IMR-90 (cell line): Measurements from ENCODE around the gene SEMA5A. TPM values are rescaled to one million over a fixed set of nuclear protein-coding genes. Genes with fewer than 3 reads are reported as not detected.

Experiments used
- ATAC-seq: fragments of 200-7000 bp; cut with Tn5 transposase; 2 replicates; pipeline ENCODE4 v1.9.1; 2020; ENCODE audit warnings: low read depth, mild to moderate bottlenecking, moderate library complexity
- BruUV-seq: library from RNA; stranded (reverse); fragments of 400-500 nt; replicated peaks from 2 replicates; lab custom pipeline; 2021; lab: Mats Ljungman, UMichigan
- CTCF ChIA-PET: fragments of 300-600 bp; formaldehyde crosslinking; extraction: SDS; loops from one replicate; lab custom pipeline; 2021; ENCODE audit warnings: antibody characterized with exemption; lab: Yijun Ruan, JAX
- POLR2A ChIA-PET: fragments of 300-600 bp; sonication (Branson Sonifier 250); formaldehyde crosslinking; loops from one replicate; lab custom pipeline; 2022; ENCODE audit warnings: antibody characterized with exemption; ENCODE audit not compliant: unreplicated experiment; lab: Charles Lee
- DNase-seq: peaks from one replicate; pipeline ENCODE4 v3.0.0; 2013
- H2AFZ ChIP-seq: replicated peaks from 2 replicates; pipeline ENCODE3; 2013; ENCODE audit warnings: low read length, mild to moderate bottlenecking; ENCODE audit not compliant: poor library complexity
- H2AK5ac ChIP-seq: 2 replicates; pipeline ENCODE4 v1.6.1; 2013; ENCODE audit warnings: low read depth, low read length, inconsistent platforms
- H2AK9ac ChIP-seq: replicated peaks from 2 replicates; pipeline ENCODE3; 2013; ENCODE audit warnings: mild to moderate bottlenecking, low read depth, low read length, moderate library complexity; ENCODE audit not compliant: poor library complexity
- H2BK120ac ChIP-seq: 2 replicates; pipeline ENCODE4 v1.6.1; 2013; ENCODE audit warnings: low read depth, low read length, inconsistent platforms
- H2BK15ac ChIP-seq: 3 replicates; pipeline ENCODE4 v1.6.1; 2013; ENCODE audit warnings: low read depth, low read length, inconsistent platforms
- H2BK20ac ChIP-seq: 2 replicates; pipeline ENCODE4 v1.6.1; 2013; ENCODE audit warnings: low read depth, mild to moderate bottlenecking, inconsistent platforms, low read length, moderate library complexity
- H2BK5ac ChIP-seq: 2 replicates; pipeline ENCODE4 v1.6.1; 2013; ENCODE audit warnings: mild to moderate bottlenecking, low read depth, low read length, inconsistent platforms; ENCODE audit not compliant: poor library complexity, severe bottlenecking
- H3K14ac ChIP-seq: replicated peaks from 2 replicates; pipeline ENCODE4 v1.6.1; 2013; ENCODE audit warnings: low read depth, low read length, inconsistent platforms
- H3K18ac ChIP-seq: 2 replicates; pipeline ENCODE4 v1.6.1; 2013; ENCODE audit warnings: low read depth, low read length, control low read depth
- H3K23ac ChIP-seq: 2 replicates; pipeline ENCODE4 v1.6.1; 2013; ENCODE audit warnings: low read depth, low read length, inconsistent platforms
- H3K27ac ChIP-seq: 2 replicates; pipeline ENCODE4 v1.5.1; 2013; ENCODE audit warnings: mild to moderate bottlenecking, control low read depth, low read length; ENCODE audit not compliant: insufficient read depth
- H3K27me3 ChIP-seq: 2 replicates; pipeline ENCODE4 v1.6.1; 2013; ENCODE audit warnings: low read length; ENCODE audit not compliant: control insufficient read depth, insufficient read depth
- H3K36me3 ChIP-seq: 2 replicates; pipeline ENCODE4 v1.6.1; 2013; ENCODE audit warnings: low read length, mixed read lengths; ENCODE audit not compliant: control insufficient read depth, insufficient read depth
- H3K4ac ChIP-seq: 2 replicates; pipeline ENCODE4 v1.6.1; 2013; ENCODE audit warnings: low read depth, low read length, inconsistent platforms
- H3K4me1 ChIP-seq: 2 replicates; pipeline ENCODE4 v1.6.1; 2013; ENCODE audit warnings: low read length, mixed read lengths; ENCODE audit not compliant: control insufficient read depth, insufficient read depth
- H3K4me2 ChIP-seq: 2 replicates; pipeline ENCODE4 v1.6.1; 2013; ENCODE audit warnings: low read depth, mild to moderate bottlenecking, control low read depth, low read length, moderate library complexity
- H3K4me3 ChIP-seq: 2 replicates; pipeline ENCODE4 v1.5.1; 2013; ENCODE audit warnings: low read depth, mild to moderate bottlenecking, control low read depth, low read length, moderate library complexity; ENCODE audit not compliant: insufficient read depth
- H3K56ac ChIP-seq: 2 replicates; pipeline ENCODE4 v1.6.1; 2013; ENCODE audit warnings: low read length, inconsistent platforms; ENCODE audit not compliant: insufficient read depth; ENCODE audit errors: extremely low read depth
- H3K79me1 ChIP-seq, 2 experiments: 2 replicates each; pipeline ENCODE4 v1.6.1; 2013; ENCODE audit warnings: low read length in 2 of 2, inconsistent platforms in 1 of 2, low read depth in 1 of 2
- H3K9ac ChIP-seq: 2 replicates; pipeline ENCODE4 v1.6.1; 2013; ENCODE audit warnings: low read depth, low read length, control low read depth
- H3K9me1 ChIP-seq: 2 replicates; pipeline ENCODE4 v1.6.1; 2013; ENCODE audit warnings: low read length, inconsistent platforms; ENCODE audit not compliant: insufficient read depth
- H3K9me3 ChIP-seq: 2 replicates; pipeline ENCODE4 v1.6.1; 2013; ENCODE audit warnings: low read length; ENCODE audit not compliant: control insufficient read depth, insufficient read depth
- H4K20me1 ChIP-seq: 2 replicates; pipeline ENCODE4 v1.6.1; 2013; ENCODE audit warnings: low read length, inconsistent platforms; ENCODE audit not compliant: insufficient read depth
- H4K5ac ChIP-seq: 2 replicates; pipeline ENCODE4 v1.6.1; 2013; ENCODE audit warnings: mild to moderate bottlenecking, low read depth, low read length, control low read depth
- H4K8ac ChIP-seq, 2 experiments: 2 replicates each; pipeline ENCODE4 v1.6.1; 2013; ENCODE audit warnings: low read depth in 2 of 2, low read length in 2 of 2, control low read depth in 1 of 2, inconsistent platforms in 1 of 2
- H4K91ac ChIP-seq: 2 replicates; pipeline ENCODE4 v1.6.1; 2013; ENCODE audit warnings: low read depth, low read length, inconsistent platforms; ENCODE audit not compliant: insufficient read depth
- BHLHE40 ChIP-seq: fragments of 150-350 bp; IDR thresholded peaks from 2 replicates; pipeline ENCODE4 v1.6.1; 2016; ENCODE audit warnings: mild to moderate bottlenecking, low read depth, low read length
- CEBPB ChIP-seq: IDR thresholded peaks from 2 replicates; pipeline ENCODE4 v1.6.1; 2012; ENCODE audit warnings: low read depth, low read length, improper control_type of control experiment
- CHD1 ChIP-seq: IDR thresholded peaks from 2 replicates; pipeline ENCODE4 v1.6.1; 2012; ENCODE audit warnings: low read depth, low read length, improper control_type of control experiment
- FOS ChIP-seq: fragments of 150-350 bp; IDR thresholded peaks from 2 replicates; pipeline ENCODE4 v1.6.1; 2016; ENCODE audit warnings: low read depth, low read length
- MAFK ChIP-seq: IDR thresholded peaks from 2 replicates; pipeline ENCODE4 v1.6.1; 2012; ENCODE audit warnings: low read depth, low read length, improper control_type of control experiment
- MAZ ChIP-seq: IDR thresholded peaks from 2 replicates; pipeline ENCODE4 v1.6.1; 2012; ENCODE audit warnings: low read depth, mild to moderate bottlenecking, low read length, improper control_type of control experiment, moderate library complexity, borderline replicate concordance
- MXI1 ChIP-seq: IDR thresholded peaks from 2 replicates; pipeline ENCODE4 v1.6.1; 2012; ENCODE audit warnings: low read depth, mild to moderate bottlenecking, low read length, moderate library complexity, borderline replicate concordance
- NFE2L2 ChIP-seq: fragments of 150-350 bp; IDR thresholded peaks from 2 replicates; pipeline ENCODE4 v1.6.1; 2016; ENCODE audit warnings: low read depth, mild to moderate bottlenecking, low read length
- POLR2A ChIP-seq: IDR thresholded peaks from 2 replicates; pipeline ENCODE4 v1.6.1; 2012; ENCODE audit warnings: mild to moderate bottlenecking, low read depth, low read length
- RAD21 ChIP-seq: IDR thresholded peaks from 2 replicates; pipeline ENCODE4 v1.6.1; 2012; ENCODE audit warnings: low read length, improper control_type of control experiment
- RCOR1 ChIP-seq: IDR thresholded peaks from 2 replicates; pipeline ENCODE4 v1.6.1; 2012; ENCODE audit warnings: mild to moderate bottlenecking, low read length, improper control_type of control experiment; ENCODE audit not compliant: insufficient replicate concordance
- RFX5 ChIP-seq: IDR thresholded peaks from 2 replicates; pipeline ENCODE4 v1.8.0; 2012; ENCODE audit warnings: low read depth, mild to moderate bottlenecking, low read length, moderate library complexity
- SMC3 ChIP-seq: fragments of 150-350 bp; IDR thresholded peaks from 2 replicates; pipeline ENCODE4 v1.6.1; 2016; ENCODE audit warnings: low read depth, mild to moderate bottlenecking, antibody characterized with exemption, low read length, moderate library complexity
- WGBS, 2 experiments: methylation state at CpG; one replicate each; pipeline versions ENCODE4 v1.1.5 to v1.1.7; 2013; ENCODE audit warnings: missing lambda C conversion rate in 2 of 2; ENCODE audit not compliant: insufficient read length in 1 of 2; ENCODE audit errors: extremely low coverage in 2 of 2; 5-methylcytosine and 5-hydroxymethylcytosine counted together
- dilution Hi-C: fragments of 300-500 bp; cut with HindIII; formaldehyde crosslinking; loops from one replicate; pipeline ENCODE4 v1.14.3; 2018; ENCODE audit warnings: low sequenced_read_pairs; ENCODE audit not compliant: unreplicated experiment
- in situ Hi-C: fragments of 300-500 bp; cut with MboI; formaldehyde crosslinking; loops from 3 replicates; pipeline ENCODE4 v1.14.3; 2019; ENCODE audit warnings: low sequenced_read_pairs, inconsistent platforms, mixed read lengths
- intact Hi-C: fragments of 100-400 bp; cut with micrococcal nuclease; formaldehyde crosslinking; loops from 2 replicates; pipeline ENCODE4 v1.10.0; 2022
- polyA plus RNA-seq, 3 experiments: library from polyadenylated mRNA; depleted of rRNA; stranded (reverse); fragments of >200 nt; gene quantifications; 2 replicates each; pipeline ENCODE4 v1.2.3, GENCODE V29; 2012; ENCODE audit warnings: low replicate concordance in 1 of 3
- total RNA-seq: library from RNA; depleted of rRNA; stranded (reverse); fragments of >200 nt; gene quantifications from 2 replicates; pipeline ENCODE4 v1.2.3, GENCODE V29; 2012
- TF ChIP-seq, protein P1 (sequence below): fragments of 150-350 bp; IDR thresholded peaks from 2 replicates; pipeline ENCODE4 v1.6.1; 2016; ENCODE audit warnings: low read depth, mild to moderate bottlenecking, low read length, moderate library complexity, borderline replicate concordance
- TF ChIP-seq, protein P2 (sequence below): fragments of 150-350 bp; IDR thresholded peaks from 2 replicates; pipeline ENCODE4 v1.6.1; 2017; ENCODE audit warnings: mild to moderate bottlenecking, antibody characterized with exemption, low read length, low read depth
- TF ChIP-seq, protein P3 (sequence below): conservative IDR thresholded peaks from 2 replicates; pipeline ENCODE4 v1.5.1; 2012; ENCODE audit warnings: mild to moderate bottlenecking, low read depth, low read length, improper control_type of control experiment

The SEMA5A gene
- total and polyA plus RNA-seq, 2 of the 4 experiments (the other 2 are of a cell fraction), result 8.2 to 9.9 TPM

DNA sequence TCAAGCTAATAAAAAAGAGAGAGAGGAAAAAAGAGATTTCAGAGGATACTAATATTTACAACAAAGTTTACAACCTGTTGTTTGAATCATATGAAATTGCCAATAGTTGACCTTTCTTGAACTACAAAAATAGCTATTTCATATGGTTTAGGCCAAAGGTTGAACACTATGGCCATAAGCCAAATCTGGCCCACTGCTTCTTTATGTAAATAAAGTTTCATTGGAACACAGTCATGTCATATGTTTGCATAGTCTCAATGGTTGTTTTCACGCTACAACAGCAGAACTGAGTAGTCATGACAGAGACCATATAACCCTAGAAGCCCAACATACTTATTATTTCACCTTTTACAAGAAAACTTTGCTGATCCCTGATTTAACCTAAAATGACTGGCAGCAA lies 20.9 kb downstream of the SEMA5A start:
- no peak overlapping the region for H3K9ac ChIP-seq
- ATAC-seq, result no peak
- H4K5ac ChIP-seq, result no peak overlapping the region
- no peak overlapping the region for H2AK9ac ChIP-seq
- no peak overlapping the region for H2BK120ac ChIP-seq
- no peaks in the 10 kb centered on the region for H3K27me3 ChIP-seq
- no peak overlapping the region for H2BK5ac ChIP-seq
- no peak overlapping the region for H2AFZ ChIP-seq
- no peak overlapping the region for H3K4ac ChIP-seq
- H3K4me3 ChIP-seq, result no peak overlapping the region
- H2AK5ac ChIP-seq, result no peak overlapping the region
- TF ChIP-seq POLR2A (no peak), MXI1 (no peak), CHD1 (no peak), NFE2L2 (no peak), RCOR1 (no peak), RFX5 (no peak), RAD21 (no peak), SMC3 (no peak), MAZ (no peak), CEBPB (no peak), BHLHE40 (no peak), FOS (no peak), MAFK (no peak)
- TF ChIP-seq, protein P1, sequence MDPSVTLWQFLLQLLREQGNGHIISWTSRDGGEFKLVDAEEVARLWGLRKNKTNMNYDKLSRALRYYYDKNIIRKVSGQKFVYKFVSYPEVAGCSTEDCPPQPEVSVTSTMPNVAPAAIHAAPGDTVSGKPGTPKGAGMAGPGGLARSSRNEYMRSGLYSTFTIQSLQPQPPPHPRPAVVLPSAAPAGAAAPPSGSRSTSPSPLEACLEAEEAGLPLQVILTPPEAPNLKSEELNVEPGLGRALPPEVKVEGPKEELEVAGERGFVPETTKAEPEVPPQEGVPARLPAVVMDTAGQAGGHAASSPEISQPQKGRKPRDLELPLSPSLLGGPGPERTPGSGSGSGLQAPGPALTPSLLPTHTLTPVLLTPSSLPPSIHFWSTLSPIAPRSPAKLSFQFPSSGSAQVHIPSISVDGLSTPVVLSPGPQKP, result no peak
- TF ChIP-seq, protein P2, sequence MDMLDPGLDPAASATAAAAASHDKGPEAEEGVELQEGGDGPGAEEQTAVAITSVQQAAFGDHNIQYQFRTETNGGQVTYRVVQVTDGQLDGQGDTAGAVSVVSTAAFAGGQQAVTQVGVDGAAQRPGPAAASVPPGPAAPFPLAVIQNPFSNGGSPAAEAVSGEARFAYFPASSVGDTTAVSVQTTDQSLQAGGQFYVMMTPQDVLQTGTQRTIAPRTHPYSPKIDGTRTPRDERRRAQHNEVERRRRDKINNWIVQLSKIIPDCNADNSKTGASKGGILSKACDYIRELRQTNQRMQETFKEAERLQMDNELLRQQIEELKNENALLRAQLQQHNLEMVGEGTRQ, result no peak
- TF ChIP-seq, protein P3, sequence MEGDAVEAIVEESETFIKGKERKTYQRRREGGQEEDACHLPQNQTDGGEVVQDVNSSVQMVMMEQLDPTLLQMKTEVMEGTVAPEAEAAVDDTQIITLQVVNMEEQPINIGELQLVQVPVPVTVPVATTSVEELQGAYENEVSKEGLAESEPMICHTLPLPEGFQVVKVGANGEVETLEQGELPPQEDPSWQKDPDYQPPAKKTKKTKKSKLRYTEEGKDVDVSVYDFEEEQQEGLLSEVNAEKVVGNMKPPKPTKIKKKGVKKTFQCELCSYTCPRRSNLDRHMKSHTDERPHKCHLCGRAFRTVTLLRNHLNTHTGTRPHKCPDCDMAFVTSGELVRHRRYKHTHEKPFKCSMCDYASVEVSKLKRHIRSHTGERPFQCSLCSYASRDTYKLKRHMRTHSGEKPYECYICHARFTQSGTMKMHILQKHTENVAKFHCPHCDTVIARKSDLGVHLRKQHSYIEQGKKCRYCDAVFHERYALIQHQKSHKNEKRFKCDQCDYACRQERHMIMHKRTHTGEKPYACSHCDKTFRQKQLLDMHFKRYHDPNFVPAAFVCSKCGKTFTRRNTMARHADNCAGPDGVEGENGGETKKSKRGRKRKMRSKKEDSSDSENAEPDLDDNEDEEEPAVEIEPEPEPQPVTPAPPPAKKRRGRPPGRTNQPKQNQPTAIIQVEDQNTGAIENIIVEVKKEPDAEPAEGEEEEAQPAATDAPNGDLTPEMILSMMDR, result no peak
- H4K91ac ChIP-seq, result no peak overlapping the region
- no peaks in the 10 kb centered on the region for H3K9me3 ChIP-seq
- 100% methylated on average over 1 of the region's 1 CpG; no CpG with 5 or more reads in 1 of the 2 experiments for WGBS, 2 experiments
- peaks cover 5% of the 10 kb centered on the region for H3K4me1 ChIP-seq
- H3K27ac ChIP-seq, result no peak overlapping the region
- H3K9me1 ChIP-seq, result peaks cover 29% of the 10 kb centered on the region
- ChIA-PET CTCF (interaction anchor here (1.1 kb wide), 1 partner anchor 19 kb away, joined by 4 read pairs; no protein-coding TSS in a partner anchor), POLR2A (no interaction called here)
- dilution Hi-C loops, result no loop called here
- H3K56ac ChIP-seq, result no peak overlapping the region
- H3K4me2 ChIP-seq, result no peak overlapping the region
- DNase-seq, result no peak
- in situ Hi-C loops, result loop anchor here (25.0 kb wide), 2 partner anchors 763 to 1638 kb away; no protein-coding TSS in a partner anchor
- H3K23ac ChIP-seq, result no peak overlapping the region
- H3K14ac ChIP-seq, result no peak overlapping the region
- BruUV-seq, result no TSS peak
- H4K8ac ChIP-seq, result no peak overlapping the region
- no peak overlapping the region for H2BK15ac ChIP-seq
- H3K79me1 ChIP-seq, result peaks cover 23 to 77% of the 10 kb centered on the region in 2 experiments
- no peak overlapping the region for H3K18ac ChIP-seq
- peaks cover 8% of the 10 kb centered on the region; the same call in 1 of the 2 replicates for H4K20me1 ChIP-seq
- intact Hi-C loops, result no loop called here
- H3K36me3 ChIP-seq, result peaks cover 4% of the 10 kb centered on the region
- no peak overlapping the region for H2BK20ac ChIP-seq
